ENCODE data around the gene ANKS4B. TPM values are rescaled to one million over a fixed set of nuclear protein-coding genes. Genes with fewer than 3 reads are reported as not detected.

The ANKS4B gene
- polyA plus RNA-seq, 1 donor (not counting 4 experiments of a cell fraction or from before 2014, with no cell fraction given), result not detected

- Histone ChIP-seq H3K9ac (ENCODE audit: control insufficient read depth, extremely low read depth, insufficient read depth, low read length) (no peak overlapping the region), H4K20me1 (ENCODE audit: control insufficient read depth, extremely low read depth, insufficient read depth, low read length) (no peaks in the 10 kb centered on the region), H3K27ac (ENCODE audit: control insufficient read depth, insufficient read depth, low read length) (no peak overlapping the region), H3K4me1 (ENCODE audit: control insufficient read depth, extremely low read depth, insufficient read depth, low read length) (no peaks in the 10 kb centered on the region), H3K4me3 (ENCODE audit: control insufficient read depth in 2 of 3, extremely low read depth in 1 of 3, insufficient read depth in 2 of 3, low read depth in 1 of 3, low read length in 3 of 3) (no peak overlapping the region), H3K9me3 (ENCODE audit: control insufficient read depth, low read depth, low read length) (no peaks in the 10 kb centered on the region), H3K4me2 (ENCODE audit: control insufficient read depth, extremely low read depth, insufficient read depth, low read depth, low read length) (no peak overlapping the region), H3K9me1 (ENCODE audit: control insufficient read depth, extremely low read depth, insufficient read depth, low read length) (no peaks in the 10 kb centered on the region), H3K36me3 (ENCODE audit: control insufficient read depth in 2 of 2, extremely low read depth in 1 of 2, insufficient read depth in 2 of 2, low read length in 2 of 2) (no peaks in the 10 kb centered on the region), H3K79me2 (ENCODE audit: control insufficient read depth, insufficient read depth, low read length) (no peaks in the 10 kb centered on the region), H3K27me3 (ENCODE audit: control insufficient read depth, extremely low read depth, insufficient read depth, low read length) (peaks cover 3% of the 10 kb centered on the region), H2AFZ (ENCODE audit: control insufficient read depth, low read length) (no peak overlapping the region)
- dilution Hi-C loops (cut with MboI; ENCODE audit: extremely low pct_ligation_motif_present, low sequenced_read_pairs), result no loop called here
- TF ChIP-seq EZH2 (IDR thresholded peaks at IDR 0.05; ENCODE audit: low read length) (no peak), CTCF (optimal IDR thresholded peaks at IDR 0.05 in 1 of 3, IDR thresholded peaks at IDR 0.05 in 1 of 3, conservative IDR thresholded peaks at IDR 0.05 in 1 of 3; ENCODE audit: extremely low read depth in 1 of 3, insufficient read depth in 2 of 3, low read length in 3 of 3) (no peak)
- no peak for FAIRE-seq
- DNase-seq (ENCODE audit: low read depth, low spot score), result no peak
Measured at GRCh38 chr16:21233045-21233520, 416 bp upstream of the ANKS4B start.

GRCh38 chr16:21235199-21235585 is 1.7 kb downstream of the ANKS4B start:
- dilution Hi-C loops (cut with MboI; ENCODE audit: extremely low pct_ligation_motif_present, low sequenced_read_pairs), result no loop called here
- H3K27ac ChIP-seq (ENCODE audit: control insufficient read depth, insufficient read depth, low read length), result no peak overlapping the region
- no peaks in the 10 kb centered on the region for H3K36me3 ChIP-seq (ENCODE audit: control insufficient read depth in 2 of 2, extremely low read depth in 1 of 2, insufficient read depth in 2 of 2, low read length in 2 of 2)
- no peak for FAIRE-seq
- H3K27me3 ChIP-seq (ENCODE audit: control insufficient read depth, extremely low read depth, insufficient read depth, low read length), result no peaks in the 10 kb centered on the region
- H3K4me3 ChIP-seq (ENCODE audit: control insufficient read depth in 2 of 3, extremely low read depth in 1 of 3, insufficient read depth in 2 of 3, low read depth in 1 of 3, low read length in 3 of 3), result no peak overlapping the region
- no peaks in the 10 kb centered on the region for H3K9me3 ChIP-seq (ENCODE audit: control insufficient read depth, low read depth, low read length)
- H3K9ac ChIP-seq (ENCODE audit: control insufficient read depth, extremely low read depth, insufficient read depth, low read length), result no peak overlapping the region
- H4K20me1 ChIP-seq (ENCODE audit: control insufficient read depth, extremely low read depth, insufficient read depth, low read length), result no peaks in the 10 kb centered on the region
- no peak overlapping the region for H2AFZ ChIP-seq (ENCODE audit: control insufficient read depth, low read length)
- no peak overlapping the region for H3K4me2 ChIP-seq (ENCODE audit: control insufficient read depth, extremely low read depth, insufficient read depth, low read depth, low read length)
- H3K4me1 ChIP-seq (ENCODE audit: control insufficient read depth, extremely low read depth, insufficient read depth, low read length), result no peaks in the 10 kb centered on the region
- no peaks in the 10 kb centered on the region for H3K79me2 ChIP-seq (ENCODE audit: control insufficient read depth, insufficient read depth, low read length)
- no peak for DNase-seq (ENCODE audit: low read depth, low spot score)
- TF ChIP-seq CTCF (optimal IDR thresholded peaks at IDR 0.05 in 1 of 3, IDR thresholded peaks at IDR 0.05 in 1 of 3, conservative IDR thresholded peaks at IDR 0.05 in 1 of 3; ENCODE audit: extremely low read depth in 1 of 3, insufficient read depth in 2 of 3, low read length in 3 of 3) (no peak), EZH2 (IDR thresholded peaks at IDR 0.05; ENCODE audit: low read length) (no peak)
- no peaks in the 10 kb centered on the region for H3K9me1 ChIP-seq (ENCODE audit: control insufficient read depth, extremely low read depth, insufficient read depth, low read length)

Data from keratinocyte (primary cell).